ENCODE results near the gene USH2A.

DNA sequence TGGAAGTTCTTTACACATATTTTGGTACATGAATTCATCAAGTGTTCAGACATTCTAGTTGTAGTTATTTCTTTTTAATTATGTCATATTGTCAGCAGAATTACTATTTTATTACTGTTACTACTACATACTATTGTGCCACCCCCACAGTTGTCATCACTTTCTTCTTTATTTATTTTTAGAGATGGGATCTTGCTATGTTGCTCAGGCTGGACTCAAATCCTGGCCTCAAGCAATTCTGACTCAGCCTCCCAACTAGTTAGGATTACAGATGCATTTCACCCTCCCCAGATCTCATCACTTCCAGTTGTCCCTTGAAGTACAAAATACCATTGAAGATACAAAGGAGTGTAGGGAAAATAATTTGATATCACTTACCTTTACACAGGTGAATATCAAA, 598.2 kb downstream of the USH2A start:
- TF ChIP-seq, protein P1, sequence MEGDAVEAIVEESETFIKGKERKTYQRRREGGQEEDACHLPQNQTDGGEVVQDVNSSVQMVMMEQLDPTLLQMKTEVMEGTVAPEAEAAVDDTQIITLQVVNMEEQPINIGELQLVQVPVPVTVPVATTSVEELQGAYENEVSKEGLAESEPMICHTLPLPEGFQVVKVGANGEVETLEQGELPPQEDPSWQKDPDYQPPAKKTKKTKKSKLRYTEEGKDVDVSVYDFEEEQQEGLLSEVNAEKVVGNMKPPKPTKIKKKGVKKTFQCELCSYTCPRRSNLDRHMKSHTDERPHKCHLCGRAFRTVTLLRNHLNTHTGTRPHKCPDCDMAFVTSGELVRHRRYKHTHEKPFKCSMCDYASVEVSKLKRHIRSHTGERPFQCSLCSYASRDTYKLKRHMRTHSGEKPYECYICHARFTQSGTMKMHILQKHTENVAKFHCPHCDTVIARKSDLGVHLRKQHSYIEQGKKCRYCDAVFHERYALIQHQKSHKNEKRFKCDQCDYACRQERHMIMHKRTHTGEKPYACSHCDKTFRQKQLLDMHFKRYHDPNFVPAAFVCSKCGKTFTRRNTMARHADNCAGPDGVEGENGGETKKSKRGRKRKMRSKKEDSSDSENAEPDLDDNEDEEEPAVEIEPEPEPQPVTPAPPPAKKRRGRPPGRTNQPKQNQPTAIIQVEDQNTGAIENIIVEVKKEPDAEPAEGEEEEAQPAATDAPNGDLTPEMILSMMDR (IDR thresholded peaks at IDR 0.05; ENCODE audit: insufficient read depth, low read depth, low read length) = no peak
- no peak for TF ChIP-seq EZH2 (IDR thresholded peaks at IDR 0.05; ENCODE audit: insufficient read depth, low read length)
